ENCODE results near the gene PCP4. TPM values are rescaled to one million over a fixed set of nuclear protein-coding genes. Genes with fewer than 3 reads are reported as not detected.

Gene PCP4
- total RNA-seq, 1 donor from 2014 or later: not detected

- H3K9me3 ChIP-seq (ENCODE audit: low read depth): no peaks in the 10 kb centered on the region
- no peak overlapping the region for H3K4me2 ChIP-seq
- H4K20me1 ChIP-seq (ENCODE audit: low read depth): no peaks in the 10 kb centered on the region
- TF ChIP-seq EZH2 (IDR thresholded peaks at IDR 0.05) (no peak), EZH2phosphoT487 (IDR thresholded peaks at IDR 0.05) (no peak), CTCF (IDR thresholded peaks at IDR 0.05) (no peak)
- no peak overlapping the region for H3K4me3 ChIP-seq
- H3K9ac ChIP-seq: no peak overlapping the region
- H3K27ac Mint-ChIP-seq: no peak overlapping the region
- H3K79me2 ChIP-seq (ENCODE audit: low read depth): no peaks in the 10 kb centered on the region
- H3K36me3 Mint-ChIP-seq: no peaks in the 10 kb centered on the region
- no peak for DNase-seq (ENCODE audit: low spot score)
- H3K9me3 Mint-ChIP-seq: no peaks in the 10 kb centered on the region
- H3K4me3 Mint-ChIP-seq: no peak overlapping the region
- H3K4me1 ChIP-seq: no peaks in the 10 kb centered on the region
- peaks cover 6% of the 10 kb centered on the region for H3K4me1 Mint-ChIP-seq
- H3K27me3 Mint-ChIP-seq (ENCODE audit: insufficient read depth, low read depth): peaks cover 4% of the 10 kb centered on the region
- H3F3A ChIP-seq (ENCODE audit: low read depth): no peaks in the 10 kb centered on the region
- H3K27ac ChIP-seq: no peak overlapping the region
- H3K27me3 ChIP-seq: no peaks in the 10 kb centered on the region
- H2AFZ ChIP-seq (replicated peaks): no peak overlapping the region
- no peaks in the 10 kb centered on the region for H3K36me3 ChIP-seq
Observed at GRCh38 chr21:39874206-39874605, 7.0 kb downstream of the PCP4 start.

- Histone ChIP-seq H3K4me2 (no peak overlapping the region), H3K9me3 (ENCODE audit: low read depth) (no peaks in the 10 kb centered on the region), H3K27me3 (no peaks in the 10 kb centered on the region), H3K4me1 (no peaks in the 10 kb centered on the region), H3K9ac (no peak overlapping the region), H3K36me3 (no peaks in the 10 kb centered on the region), H4K20me1 (ENCODE audit: low read depth) (no peaks in the 10 kb centered on the region), H2AFZ (replicated peaks) (no peak overlapping the region), H3K4me3 (no peak overlapping the region), H3F3A (ENCODE audit: low read depth) (no peaks in the 10 kb centered on the region), H3K27ac (no peak overlapping the region), H3K79me2 (ENCODE audit: low read depth) (no peaks in the 10 kb centered on the region)
- Mint-ChIP-seq H3K27me3 (ENCODE audit: insufficient read depth, low read depth) (no peaks in the 10 kb centered on the region), H3K36me3 (no peaks in the 10 kb centered on the region), H3K4me1 (peaks cover 1% of the 10 kb centered on the region), H3K9me3 (no peaks in the 10 kb centered on the region), H3K4me3 (no peak overlapping the region), H3K27ac (no peak overlapping the region)
- no peak for DNase-seq (ENCODE audit: low spot score)
- TF ChIP-seq EZH2phosphoT487 (IDR thresholded peaks at IDR 0.05): no peak
- no peak for TF ChIP-seq EZH2 (IDR thresholded peaks at IDR 0.05)
- no peak for TF ChIP-seq CTCF (IDR thresholded peaks at IDR 0.05)
Observed at GRCh38 chr21:39874759-39875158, 7.5 kb downstream of the PCP4 start.

GRCh38 chr21:39881661-39882060, 14.4 kb downstream of the PCP4 start:
- Mint-ChIP-seq H3K27ac (no peak overlapping the region), H3K9me3 (no peaks in the 10 kb centered on the region), H3K4me3 (no peak overlapping the region), H3K36me3 (no peaks in the 10 kb centered on the region), H3K4me1 (peaks cover 23% of the 10 kb centered on the region), H3K27me3 (ENCODE audit: insufficient read depth, low read depth) (peaks cover 2% of the 10 kb centered on the region)
- Histone ChIP-seq H2AFZ (replicated peaks) (peak overlapping the region; percentile 10), H4K20me1 (ENCODE audit: low read depth) (no peaks in the 10 kb centered on the region), H3K4me2 (no peak overlapping the region), H3K9me3 (ENCODE audit: low read depth) (no peaks in the 10 kb centered on the region), H3K27ac (no peak overlapping the region), H3K4me1 (peaks cover 9% of the 10 kb centered on the region), H3K79me2 (ENCODE audit: low read depth) (no peaks in the 10 kb centered on the region), H3K9ac (no peak overlapping the region), H3K27me3 (no peaks in the 10 kb centered on the region), H3F3A (ENCODE audit: low read depth) (peaks cover 5% of the 10 kb centered on the region), H3K36me3 (no peaks in the 10 kb centered on the region), H3K4me3 (no peak overlapping the region)
- peak; percentile 44 for TF ChIP-seq CTCF (IDR thresholded peaks at IDR 0.05)
- TF ChIP-seq EZH2 (IDR thresholded peaks at IDR 0.05): no peak
- TF ChIP-seq EZH2phosphoT487 (IDR thresholded peaks at IDR 0.05): no peak
- peak; percentile 15 for DNase-seq (ENCODE audit: low spot score)
